ENCODE measurements around the gene DBN1. TPM values are rescaled to one million over a fixed set of nuclear protein-coding genes. Genes with fewer than 3 reads are reported as not detected.
A peak's percentile ranks its signal among the peaks of the same experiment; 100 is the strongest.

The DBN1 gene
- total RNA-seq, 8 experiments from 2014 or later = 70.8 to 406 (median 136) TPM

DNA sequence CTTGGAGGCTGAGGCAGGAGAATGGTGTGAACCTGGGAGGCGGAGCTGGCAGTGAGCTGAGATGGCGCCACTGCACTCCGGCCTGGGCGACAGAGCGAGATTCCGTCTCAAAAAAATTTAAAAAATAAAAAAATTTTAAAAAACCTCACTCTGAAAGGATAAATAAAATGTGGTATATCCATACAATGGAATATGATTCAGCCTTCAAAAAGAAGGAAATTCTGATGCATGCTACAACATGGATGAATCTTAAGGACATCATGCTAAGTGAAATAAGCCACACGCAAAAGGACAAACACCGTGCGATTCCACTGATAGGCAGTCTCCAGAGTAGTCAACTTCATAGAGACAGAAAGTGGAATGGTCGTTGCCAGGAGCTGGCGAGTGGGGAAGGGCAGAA, 8.4 kb downstream of the DBN1 start:
- in situ Hi-C loops (cut with MboI; ENCODE audit: low pct_unique_long_range_greater_than_20kb in 2 of 9, low sequenced_read_pairs in 9 of 9, unreplicated experiment in 9 of 9) = no loop called here
- Histone ChIP-seq H3K27ac (no peak overlapping the region), H3K4me3 (no peak overlapping the region), H3K4me1 (replicated peaks in 1 of 2) (peaks cover 16 to 20% of the 10 kb centered on the region in 2 donors)
- no peak for ATAC-seq (replicated peaks in 6 of 8)
- 78 to 99% (median 93%) methylated on average over 4 to 11 of the region's 11 CpGs; no CpG with 5 or more reads in 1 of the 10 experiments for WGBS, 10 experiments

DNA sequence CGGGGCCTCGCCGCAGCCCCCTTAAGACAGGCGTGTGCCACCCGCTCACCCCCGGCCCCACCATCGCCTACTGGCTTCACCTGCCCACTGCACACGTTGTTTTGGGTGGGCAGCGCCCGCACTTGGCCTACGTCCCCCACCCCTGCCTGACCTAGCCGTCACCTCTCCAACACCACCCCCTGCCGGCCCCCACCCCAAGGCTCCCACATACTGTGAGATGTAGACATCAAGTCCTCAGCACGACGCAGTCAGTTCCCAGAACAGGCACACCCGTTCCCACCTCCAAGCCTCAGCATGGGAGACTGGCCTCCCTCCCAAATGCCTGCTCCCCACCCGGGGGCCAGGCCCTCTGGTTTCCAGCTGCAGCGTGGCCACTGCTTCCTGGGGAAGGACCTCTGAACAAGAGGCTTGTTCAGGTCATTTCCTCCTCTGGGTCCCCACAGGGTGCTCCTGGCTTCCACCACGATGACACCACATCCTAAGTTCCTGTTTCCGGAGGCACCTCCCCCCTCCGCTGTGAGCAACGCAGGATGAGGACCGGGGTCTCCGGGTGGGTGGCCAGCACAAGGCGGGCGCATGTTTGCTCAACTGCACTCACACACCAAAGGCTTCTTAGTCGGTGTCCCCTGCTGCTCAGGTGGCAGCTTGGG, 11.3 kb downstream of the DBN1 start:
- peak in 2 of 8 experiments; percentile 7 to 10 for ATAC-seq (replicated peaks in 6 of 8)
- Histone ChIP-seq H3K4me1 (replicated peaks in 1 of 2) (peaks cover 8 to 22% of the 10 kb centered on the region in 2 donors), H3K27ac (no peak overlapping the region), H3K4me3 (no peak overlapping the region)
- 83 to 100% methylated on average over 1 of the region's 27 CpGs; no CpG with 5 or more reads in 8 of the 10 experiments for WGBS, 10 experiments
- in situ Hi-C loops (cut with MboI; ENCODE audit: low pct_unique_long_range_greater_than_20kb in 2 of 9, low sequenced_read_pairs in 9 of 9, unreplicated experiment in 9 of 9) = no loop called here

DNA sequence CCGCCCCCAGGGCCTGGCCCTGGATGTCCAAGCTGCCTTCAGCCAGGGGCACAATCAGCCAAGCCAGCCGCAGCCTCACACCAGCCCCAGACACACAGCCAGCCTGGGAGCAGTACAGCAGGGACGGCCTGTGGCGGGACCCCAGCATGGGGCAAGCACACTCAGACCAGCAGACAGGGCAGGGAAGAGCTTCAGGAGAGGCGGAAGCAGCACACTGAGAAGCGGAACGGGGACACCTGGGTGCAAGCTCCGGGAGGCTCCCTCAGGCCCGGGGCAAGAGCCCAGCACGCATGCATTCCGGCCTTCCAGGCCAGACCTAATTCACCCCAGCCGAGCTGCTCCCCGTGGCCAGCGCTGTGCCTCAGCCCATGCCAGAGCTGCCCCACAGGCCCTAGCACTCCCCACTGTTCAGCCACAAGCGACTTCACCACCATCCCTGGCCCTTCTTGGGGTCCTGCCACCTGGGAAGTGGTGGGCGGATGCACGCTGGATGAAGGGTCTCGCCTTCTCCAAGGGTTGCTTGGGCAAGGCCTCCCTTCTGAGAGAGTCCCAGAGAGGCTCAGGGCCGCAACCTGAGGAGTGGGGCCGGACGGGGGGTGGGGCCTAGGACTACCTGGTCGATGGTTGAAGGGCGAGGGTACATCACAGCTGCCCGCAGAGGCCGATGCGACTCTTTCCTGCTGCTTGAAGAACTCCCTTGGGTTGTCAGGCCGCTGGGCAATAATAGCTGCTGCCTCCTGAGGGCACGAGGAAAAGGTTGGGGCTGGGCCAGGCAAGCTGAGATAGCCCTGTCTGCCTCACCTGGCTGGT, 13.4 kb downstream of the DBN1 start:
- Histone ChIP-seq H3K27ac (peak overlapping the region in 1 of 2 donors; percentile 42), H3K4me1 (replicated peaks in 1 of 2) (peaks cover 15 to 30% of the 10 kb centered on the region in 2 donors), H3K4me3 (no peak overlapping the region)
- in situ Hi-C loops (cut with MboI; ENCODE audit: low pct_unique_long_range_greater_than_20kb in 2 of 9, low sequenced_read_pairs in 9 of 9, unreplicated experiment in 9 of 9) = no loop called here
- peak in 1 of 8 experiments; percentile 1 for ATAC-seq (replicated peaks in 6 of 8)
- WGBS, 10 experiments = 91 to 100% (median 93%) methylated on average over 1 to 9 of the region's 28 CpGs; no CpG with 5 or more reads in 5 of the 10 experiments

DNA sequence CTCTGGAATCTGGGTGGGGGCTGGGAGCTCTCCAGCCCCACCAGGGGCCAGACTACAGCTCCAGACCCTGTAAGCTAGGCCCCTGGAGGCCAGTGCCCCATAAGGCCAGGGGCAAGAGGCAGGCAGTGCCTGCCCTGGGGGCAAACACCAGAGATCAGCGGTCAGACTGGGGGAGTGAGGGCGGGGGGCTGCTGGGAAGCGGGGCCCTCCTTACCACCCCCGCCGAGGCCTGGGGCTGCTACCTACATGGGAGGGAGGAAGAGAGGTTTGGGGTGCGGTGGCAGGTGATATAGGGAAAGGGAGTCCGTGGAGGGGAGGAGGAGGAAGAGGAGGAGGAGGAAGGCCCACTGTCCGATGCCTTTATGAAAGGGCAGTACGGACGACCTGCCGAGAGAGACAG, 14.1 kb downstream of the DBN1 start:
- in situ Hi-C loops (cut with MboI; ENCODE audit: low pct_unique_long_range_greater_than_20kb in 2 of 9, low sequenced_read_pairs in 9 of 9, unreplicated experiment in 9 of 9) = no loop called here
- Histone ChIP-seq H3K27ac (peak overlapping the region in 1 of 2 donors; percentile 42), H3K4me1 (replicated peaks in 1 of 2) (peaks cover 15 to 30% of the 10 kb centered on the region in 2 donors), H3K4me3 (no peak overlapping the region)
- ATAC-seq (replicated peaks in 6 of 8) = no peak
- WGBS, 10 experiments = no CpG with 5 or more reads among the region's 11 CpGs

DNA sequence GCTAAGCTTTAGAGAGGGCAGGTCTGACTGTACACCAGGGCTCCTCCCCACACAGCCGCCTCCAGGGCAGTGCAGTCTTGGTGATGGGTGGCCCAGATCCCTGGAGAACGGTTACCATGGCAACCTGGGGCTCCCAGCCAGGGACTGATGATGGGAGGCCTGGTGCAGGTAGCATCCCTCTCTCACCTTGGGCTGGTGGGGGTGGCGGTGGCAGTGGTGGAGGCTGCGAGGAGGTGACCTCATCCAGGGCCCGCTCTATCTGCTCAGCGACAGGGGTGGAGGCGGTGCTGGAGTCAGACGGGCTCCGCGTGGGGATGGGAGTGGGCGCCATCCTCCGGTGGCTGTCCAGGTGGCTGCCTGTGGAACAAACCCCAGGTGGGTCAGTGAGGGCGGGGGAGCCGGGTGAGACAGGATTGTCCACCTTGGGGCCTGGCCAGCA, 14.5 kb downstream of the DBN1 start:
- no CpG with 5 or more reads among the region's 14 CpGs for WGBS, 10 experiments
- no peak for ATAC-seq (replicated peaks in 6 of 8)
- in situ Hi-C loops (cut with MboI; ENCODE audit: low pct_unique_long_range_greater_than_20kb in 2 of 9, low sequenced_read_pairs in 9 of 9, unreplicated experiment in 9 of 9) = no loop called here
- peak overlapping the region in 1 of 2 donors; percentile 26 for H3K27ac ChIP-seq
- no peak overlapping the region for H3K4me3 ChIP-seq
- H3K4me1 ChIP-seq (replicated peaks in 1 of 2) = peaks cover 16 to 32% of the 10 kb centered on the region in 2 donors

DNA sequence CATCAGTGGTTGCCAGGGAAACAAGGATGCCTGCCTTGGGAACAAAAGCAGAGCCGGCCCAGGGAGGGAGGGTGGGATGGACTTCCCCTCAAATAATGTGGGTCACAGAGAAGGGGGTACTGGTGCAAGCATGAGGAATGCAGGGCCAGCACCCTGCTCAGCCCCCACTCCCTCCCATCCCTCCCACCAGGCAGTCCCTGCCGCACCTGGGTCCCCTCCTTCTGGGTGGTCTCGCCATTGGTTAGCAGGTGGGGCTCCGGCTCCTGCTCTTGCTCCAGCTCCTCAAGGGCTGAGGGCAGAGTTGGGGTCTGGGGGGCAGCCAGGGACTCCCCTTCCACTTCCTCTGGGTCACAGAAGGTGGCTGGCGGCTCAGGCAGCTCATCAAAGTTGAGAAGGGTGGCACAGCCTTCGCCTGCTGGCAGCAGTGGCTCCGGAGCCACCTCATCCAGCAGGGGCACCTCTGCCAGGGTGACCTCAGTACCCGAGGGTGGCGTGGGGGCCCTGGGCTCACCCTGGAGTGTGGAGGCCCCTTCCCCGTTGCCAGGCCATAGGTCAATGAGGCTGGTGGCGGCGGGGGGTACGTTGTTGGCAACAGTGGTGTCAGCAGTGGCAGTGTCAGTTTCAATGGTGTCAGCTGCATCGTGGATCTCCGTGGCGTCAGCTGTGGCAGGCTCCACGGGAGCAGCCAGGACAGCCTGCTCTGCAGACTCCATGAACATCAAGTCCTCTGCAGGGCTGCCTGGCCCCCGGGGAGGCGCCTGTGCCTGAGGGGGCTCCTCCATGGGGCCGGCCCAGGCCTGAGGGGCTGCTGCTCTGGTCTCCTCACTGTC, 15.4 kb downstream of the DBN1 start:
- Histone ChIP-seq H3K4me3 (no peak overlapping the region), H3K4me1 (replicated peaks in 1 of 2) (peaks cover 20 to 40% of the 10 kb centered on the region in 2 donors), H3K27ac (peak overlapping the region; percentile 34 to 39)
- 90% methylated on average over 2 of the region's 20 CpGs; no CpG with 5 or more reads in 9 of the 10 experiments for whole genome bisulfite sequencing, 10 experiments
- ATAC-seq (replicated peaks in 6 of 8) = no peak
- in situ Hi-C loops (cut with MboI; ENCODE audit: low pct_unique_long_range_greater_than_20kb in 2 of 9, low sequenced_read_pairs in 9 of 9, unreplicated experiment in 9 of 9) = no loop called here

DNA sequence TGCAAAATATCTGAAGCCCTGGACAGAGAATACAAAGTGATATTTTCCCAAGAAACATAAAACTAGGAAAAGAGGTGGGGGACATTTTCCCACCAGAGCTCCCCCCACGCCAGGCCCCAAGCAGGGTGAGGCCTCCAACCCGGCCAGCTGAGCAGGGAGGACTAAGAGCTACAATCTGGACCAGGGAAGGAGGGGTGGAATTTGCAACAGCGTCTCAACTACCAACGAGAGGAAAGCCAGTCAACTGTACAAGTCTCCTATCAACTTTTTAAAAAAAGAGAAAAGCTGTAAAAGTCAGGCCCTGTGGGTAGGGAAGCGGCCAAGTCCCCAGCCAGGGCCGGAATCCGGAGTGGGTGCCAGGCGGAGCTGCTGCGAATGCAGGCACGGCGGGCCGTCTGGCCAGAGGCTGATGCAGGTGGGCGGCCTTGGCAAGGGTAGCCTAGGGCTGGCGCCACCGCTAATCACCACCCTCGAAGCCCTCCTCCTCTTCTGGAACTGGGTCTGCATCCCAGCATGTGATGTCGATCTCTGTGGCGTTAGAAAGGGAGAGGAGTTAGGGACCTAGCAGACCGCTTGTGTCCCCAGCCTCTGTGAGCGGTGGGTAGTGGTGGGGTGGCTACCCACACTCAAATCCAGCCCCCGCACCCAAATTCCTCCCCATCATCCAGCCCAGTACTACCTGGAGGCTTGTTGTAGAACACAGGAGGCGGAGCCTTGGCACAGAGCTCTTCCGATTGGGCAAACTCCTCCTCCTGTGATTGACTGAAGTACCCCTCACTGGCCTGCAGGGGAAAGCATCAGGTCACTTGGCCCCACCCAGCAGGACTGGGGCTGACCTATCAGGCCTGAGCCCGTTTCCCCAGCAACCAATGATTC, 16.2 kb downstream of the DBN1 start:
- H3K27ac ChIP-seq = peak overlapping the region in 1 of 2 donors; percentile 32
- WGBS, 10 experiments = 51 to 100% (median 72%) methylated on average over 2 to 13 of the region's 24 CpGs; no CpG with 5 or more reads in 3 of the 10 experiments
- no peak overlapping the region for H3K4me3 ChIP-seq
- in situ Hi-C loops (cut with MboI; ENCODE audit: low pct_unique_long_range_greater_than_20kb in 2 of 9, low sequenced_read_pairs in 9 of 9, unreplicated experiment in 9 of 9) = no loop called here
- peak; percentile 19 to 60 (median 48) for ATAC-seq (replicated peaks in 6 of 8)
- H3K4me1 ChIP-seq (replicated peaks in 1 of 2) = peaks cover 20 to 40% of the 10 kb centered on the region in 2 donors

DNA sequence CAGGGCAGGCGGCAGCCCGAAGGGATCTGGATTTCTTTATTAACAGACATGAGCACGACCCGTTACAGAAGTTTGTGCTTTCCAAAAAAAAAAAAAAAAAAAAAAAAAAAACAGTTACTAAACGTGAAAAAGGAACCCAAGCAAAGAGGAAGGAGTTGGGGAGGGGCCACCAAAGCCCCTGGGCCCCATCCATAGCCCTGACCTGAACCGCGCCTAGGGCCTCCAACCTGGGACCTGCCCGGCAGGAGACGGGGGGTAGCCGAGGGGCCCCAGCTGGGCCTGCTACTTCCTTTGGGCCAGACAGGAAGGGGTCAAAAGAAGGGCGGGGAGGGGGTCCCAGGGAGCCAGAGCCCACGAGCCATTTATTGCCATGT, 16.9 kb downstream of the DBN1 start:
- in situ Hi-C loops (cut with MboI; ENCODE audit: low pct_unique_long_range_greater_than_20kb in 2 of 9, low sequenced_read_pairs in 9 of 9, unreplicated experiment in 9 of 9) = no loop called here
- H3K4me3 ChIP-seq = peak overlapping the region in 3 of 5 donors; percentile 51 to 60 (median 58)
- peak overlapping the region in 1 of 2 donors; percentile 32 for H3K27ac ChIP-seq
- ATAC-seq (replicated peaks in 6 of 8) = no peak
- H3K4me1 ChIP-seq (replicated peaks in 1 of 2) = peaks cover 20 to 40% of the 10 kb centered on the region in 2 donors
- 10 to 50% (median 13%) methylated on average over 2 to 3 of the region's 12 CpGs; no CpG with 5 or more reads in 7 of the 10 experiments for WGBS, 10 experiments

DNA sequence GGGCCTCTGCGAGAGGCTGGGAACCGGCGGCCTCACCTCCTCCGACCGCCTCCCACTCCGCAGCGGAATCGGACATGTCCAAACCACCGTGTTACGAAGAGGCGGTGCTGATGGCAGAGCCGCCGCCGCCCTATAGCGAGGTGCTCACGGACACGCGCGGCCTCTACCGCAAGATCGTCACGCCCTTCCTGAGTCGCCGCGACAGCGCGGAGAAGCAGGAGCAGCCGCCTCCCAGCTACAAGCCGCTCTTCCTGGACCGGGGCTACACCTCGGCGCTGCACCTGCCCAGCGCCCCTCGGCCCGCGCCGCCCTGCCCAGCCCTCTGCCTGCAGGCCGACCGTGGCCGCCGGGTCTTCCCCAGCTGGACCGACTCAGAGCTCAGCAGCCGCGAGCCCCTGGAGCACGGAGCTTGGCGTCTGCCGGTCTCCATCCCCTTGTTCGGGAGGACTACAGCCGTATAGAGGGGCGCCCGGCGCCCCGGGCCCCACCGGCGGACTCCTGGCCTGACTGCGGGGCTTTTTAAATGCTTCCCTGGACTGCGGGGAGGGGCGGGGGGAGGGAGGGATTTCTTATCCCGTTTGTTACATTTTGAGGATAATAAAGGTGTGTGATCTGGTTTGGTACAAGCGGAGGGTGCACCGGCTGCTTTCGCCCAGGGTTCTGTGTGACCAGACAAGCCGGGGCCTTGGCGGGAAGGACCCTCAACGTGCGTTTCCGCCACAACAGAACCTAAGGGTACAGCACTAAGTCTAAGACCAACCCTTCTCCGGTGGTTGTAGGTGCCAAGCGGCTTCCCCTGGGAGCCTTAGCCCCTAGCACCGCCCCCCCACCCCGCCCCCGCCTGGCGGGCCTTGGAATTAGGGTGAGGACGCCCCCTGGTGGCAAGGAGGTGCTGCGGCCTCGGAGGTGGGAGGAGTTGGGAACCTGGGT, 17.5 kb downstream of the DBN1 start:
- Histone ChIP-seq H3K27ac (peak overlapping the region; percentile 75 to 81), H3K4me3 (peak overlapping the region; percentile 44 to 60 (median 51)), H3K4me1 (replicated peaks in 1 of 2) (peaks cover 20 to 40% of the 10 kb centered on the region in 2 donors)
- WGBS, 10 experiments = 0 to 7% (median 0%) methylated on average over 1 to 9 of the region's 76 CpGs; no CpG with 5 or more reads in 5 of the 10 experiments
- in situ Hi-C loops (cut with MboI; ENCODE audit: low pct_unique_long_range_greater_than_20kb in 2 of 9, low sequenced_read_pairs in 9 of 9, unreplicated experiment in 9 of 9) = no loop called here
- ATAC-seq (replicated peaks in 6 of 8) = peak; percentile 1 to 16 (median 9)

DNA sequence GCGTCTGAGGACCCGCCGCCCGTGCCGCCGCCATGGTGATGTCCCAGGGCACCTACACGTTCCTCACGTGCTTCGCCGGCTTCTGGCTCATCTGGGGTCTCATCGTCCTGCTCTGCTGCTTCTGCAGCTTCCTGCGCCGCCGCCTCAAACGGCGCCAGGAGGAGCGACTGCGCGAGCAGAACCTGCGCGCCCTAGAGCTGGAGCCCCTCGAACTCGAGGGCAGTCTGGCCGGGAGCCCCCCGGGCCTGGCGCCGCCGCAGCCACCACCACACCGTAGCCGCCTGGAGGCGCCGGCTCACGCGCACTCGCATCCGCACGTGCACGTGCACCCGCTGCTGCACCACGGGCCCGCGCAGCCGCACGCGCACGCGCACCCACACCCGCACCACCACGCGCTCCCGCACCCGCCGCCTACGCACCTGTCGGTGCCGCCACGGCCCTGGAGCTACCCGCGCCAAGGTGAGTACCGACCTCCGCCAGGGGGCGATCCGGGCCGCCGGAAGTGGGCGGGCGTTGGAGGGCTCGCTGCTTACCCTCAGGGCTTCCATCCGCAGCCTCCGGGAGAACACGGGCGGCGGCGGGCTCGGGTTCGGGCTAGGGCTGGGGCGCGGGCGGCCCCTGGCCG, 18.3 kb downstream of the DBN1 start:
- Histone ChIP-seq H3K27ac (peak overlapping the region; percentile 75 to 81), H3K4me3 (peak overlapping the region; percentile 44 to 60 (median 51)), H3K4me1 (replicated peaks in 1 of 2) (peaks cover 20 to 40% of the 10 kb centered on the region in 2 donors)
- in situ Hi-C loops (cut with MboI; ENCODE audit: low pct_unique_long_range_greater_than_20kb in 2 of 9, low sequenced_read_pairs in 9 of 9, unreplicated experiment in 9 of 9) = no loop called here
- WGBS, 10 experiments = 0 to 3% (median 1%) methylated on average over 1 to 27 of the region's 80 CpGs; no CpG with 5 or more reads in 6 of the 10 experiments
- ATAC-seq (replicated peaks in 6 of 8) = peak; percentile 15 to 73 (median 62)
